NCI-H82 (cell line): ENCODE results near the gene PPWD1.
"Not testable (repeated sequence)": the region's sequence is repeated elsewhere in the genome, so short reads cannot be mapped to it uniquely, and the experiment has no call there.

Experiments
- DNase-seq: peaks from one replicate; lab custom pipeline; 2025; lab: John Stamatoyannopoulos, UW

Gene PPWD1

GRCh38 chr5:65562731-65563701, at the start of gene PPWD1, which contains the start of gene CENPK:
PPWD1 (plus strand) TSS chr5:65563296; CDS start chr5:65563311, 15 bp downstream.
CENPK (minus strand) TSS chr5:65563168; CDS start chr5:65554907, 8,261 bp downstream.
- peak; percentile 96 for DNase-seq

- DNase-seq: no peak
Measured at GRCh38 chr5:65525726-65526125, 37.4 kb upstream of the PPWD1 start.

GRCh38 chr5:65530904-65531303, 32.2 kb upstream of the PPWD1 start:
- no peak for DNase-seq

GRCh38 chr5:65535529-65535987, 27.5 kb upstream of the PPWD1 start:
- no peak for DNase-seq

GRCh38 chr5:65539827-65540226, 23.3 kb upstream of the PPWD1 start:
- DNase-seq: no peak

- DNase-seq: no peak
Measured at GRCh38 chr5:65544473-65544872, 18.6 kb upstream of the PPWD1 start.

GRCh38 chr5:65546141-65546540, 17.0 kb upstream of the PPWD1 start:
- no peak for DNase-seq

- no peak for DNase-seq
Measured at GRCh38 chr5:65548281-65548680, 14.8 kb upstream of the PPWD1 start.

GRCh38 chr5:65553941-65554340, 9.2 kb upstream of the PPWD1 start:
- no peak for DNase-seq

- no peak for DNase-seq
Measured at GRCh38 chr5:65555287-65555686, 7.8 kb upstream of the PPWD1 start.

GRCh38 chr5:65556181-65556580, 6.9 kb upstream of the PPWD1 start:
- DNase-seq: no peak

- DNase-seq: no peak
Measured at GRCh38 chr5:65556718-65557117, 6.4 kb upstream of the PPWD1 start.

GRCh38 chr5:65563777-65564176, 681 bp downstream of the PPWD1 start:
- DNase-seq: peak; percentile 8

GRCh38 chr5:65566505-65566904, 3.4 kb downstream of the PPWD1 start:
- DNase-seq: no peak

- no peak for DNase-seq
Measured at GRCh38 chr5:65570598-65571226, 7.6 kb downstream of the PPWD1 start.

- no peak for DNase-seq
Measured at GRCh38 chr5:65577141-65577540, 14.0 kb downstream of the PPWD1 start.

GRCh38 chr5:65588694-65589093, 25.6 kb downstream of the PPWD1 start:
- DNase-seq: no peak

- DNase-seq: not testable (repeated sequence)
Measured at GRCh38 chr5:65601761-65602160, 38.7 kb downstream of the PPWD1 start.

- no peak for DNase-seq
Measured at GRCh38 chr5:65611524-65611923, 48.4 kb downstream of the PPWD1 start.

GRCh38 chr5:65612298-65612907, 49.3 kb downstream of the PPWD1 start:
- DNase-seq: no peak

- DNase-seq: no peak
Measured at GRCh38 chr5:65620021-65620420, 56.9 kb downstream of the PPWD1 start.

- DNase-seq: not testable (repeated sequence)
Measured at GRCh38 chr5:65621961-65622360, 58.9 kb downstream of the PPWD1 start.

GRCh38 chr5:65623482-65623881, 60.4 kb downstream of the PPWD1 start:
- peak; percentile 42 for DNase-seq
